MM.1S (cell line): ENCODE data around the gene PRRT3.

Experiments
- CTCF ChIP-seq: fragments of 300-600 bp; sonication (generic); IDR thresholded peaks from 2 replicates; pipeline ENCODE4 v1.5.1; 2016; ENCODE audit warnings: antibody characterized with exemption, low read length, mixed read lengths
- EZH2 ChIP-seq: fragments of 300-600 bp; sonication (generic); optimal IDR thresholded peaks from 2 replicates; pipeline ENCODE3; 2017; ENCODE audit warnings: low read depth, mild to moderate bottlenecking, antibody characterized with exemption, low read length, mixed read lengths
- EZH2phosphoT487 ChIP-seq: fragments of 300-600 bp; sonication (generic); IDR thresholded peaks from 2 replicates; pipeline ENCODE4 v1.6.1; 2018; ENCODE audit warnings: antibody characterized with exemption, low read length

GRCh38 chr3:9970020-9970652 is 17.9 kb upstream of the PRRT3 start:
- TF ChIP-seq CTCF (no peak), EZH2 (no peak), EZH2phosphoT487 (no peak)
